Measurements from ENCODE around the gene TAF1C.
"Not testable (repeated sequence)": the region's sequence is repeated elsewhere in the genome, so short reads cannot be mapped to it uniquely, and the experiment has no call there.

The TAF1C gene

GRCh38 chr16:84186685-84187437 lies at the start of gene TAF1C:
Gene TAF1C, minus strand, starts transcription at chr16:84187057. Its CDS starts 2,069 bp downstream, at chr16:84184988.
- in situ Hi-C loops (cut with MboI; ENCODE audit: low sequenced_read_pairs), result loop anchor here (25.0 kb wide), 1 partner anchor 225 kb away; the partner anchor contains the start of genes NECAB2 and OSGIN1

DNA sequence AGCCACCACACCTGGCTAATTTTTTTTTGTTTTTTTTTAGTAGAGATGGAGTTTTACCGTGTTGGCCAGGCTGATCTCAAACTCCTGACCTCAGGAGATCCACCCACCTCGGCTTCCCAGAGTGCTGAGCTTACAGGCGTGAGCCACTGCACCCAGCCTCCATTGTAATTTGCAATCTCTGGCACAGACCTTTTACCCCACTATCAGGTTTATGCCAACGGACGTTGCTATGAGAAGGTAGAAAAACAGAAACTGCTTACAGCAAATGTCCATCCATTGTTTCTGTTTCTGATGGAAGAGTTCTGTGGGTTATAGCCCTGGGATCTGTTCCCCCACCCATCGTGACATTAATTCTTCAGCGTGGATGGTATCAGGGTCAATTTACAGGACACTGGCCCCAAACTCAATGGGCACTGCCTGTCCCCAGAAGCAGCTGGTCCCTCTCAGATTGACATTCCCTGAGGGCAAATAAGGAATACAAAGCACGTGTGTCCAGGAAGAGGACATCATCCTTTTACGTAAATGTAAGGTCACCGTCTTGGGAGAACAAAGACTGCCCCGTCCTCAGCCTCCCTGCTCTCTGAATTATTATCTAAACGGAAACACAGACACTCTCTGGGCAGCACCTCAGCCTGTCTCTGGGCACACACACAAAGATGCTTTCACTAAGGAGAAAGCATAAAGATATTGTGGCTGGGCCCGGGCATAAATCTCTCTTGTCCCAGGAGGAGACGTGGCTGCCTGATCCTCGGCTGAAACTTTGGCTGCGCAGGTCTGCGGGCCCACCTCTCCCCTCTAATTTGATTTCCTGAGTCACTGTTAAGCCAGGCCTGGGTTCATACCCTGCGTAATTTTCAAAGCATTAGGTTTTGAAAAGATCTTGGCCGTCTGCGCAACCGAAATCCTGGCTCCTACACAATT lies 47.7 kb upstream of the TAF1C start:
- in situ Hi-C loops (cut with MboI; ENCODE audit: low sequenced_read_pairs), result no loop called here

DNA sequence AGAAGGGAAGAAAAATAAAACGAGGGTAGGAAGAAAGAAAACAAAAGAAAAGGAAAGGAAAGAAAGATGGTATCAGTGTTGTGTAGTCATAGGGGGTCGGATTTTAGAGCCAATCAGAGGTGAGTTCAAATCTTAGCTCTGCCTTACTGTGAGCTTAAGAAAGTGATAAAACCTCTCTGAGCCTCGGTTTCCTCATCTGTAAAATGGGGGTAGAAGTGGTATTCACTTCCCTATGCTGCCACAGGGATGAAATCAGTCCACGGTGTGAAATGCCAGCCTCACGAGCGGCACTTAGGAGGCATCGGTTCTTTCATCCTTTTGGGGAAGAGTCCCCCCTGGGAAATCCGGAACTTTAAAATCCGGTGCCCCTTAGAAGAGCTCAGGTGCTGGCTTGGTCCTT lies 46.9 kb upstream of the TAF1C start:
- in situ Hi-C loops (cut with MboI; ENCODE audit: low sequenced_read_pairs), result no loop called here

GRCh38 chr16:84232969-84233368 lies 46.1 kb upstream of the TAF1C start:
- in situ Hi-C loops (cut with MboI; ENCODE audit: low sequenced_read_pairs), result no loop called here

GRCh38 chr16:84232060-84232459 lies 45.2 kb upstream of the TAF1C start:
- in situ Hi-C loops (cut with MboI; ENCODE audit: low sequenced_read_pairs), result no loop called here

GRCh38 chr16:84229471-84229870 lies 42.6 kb upstream of the TAF1C start:
- in situ Hi-C loops (cut with MboI; ENCODE audit: low sequenced_read_pairs), result no loop called here

DNA sequence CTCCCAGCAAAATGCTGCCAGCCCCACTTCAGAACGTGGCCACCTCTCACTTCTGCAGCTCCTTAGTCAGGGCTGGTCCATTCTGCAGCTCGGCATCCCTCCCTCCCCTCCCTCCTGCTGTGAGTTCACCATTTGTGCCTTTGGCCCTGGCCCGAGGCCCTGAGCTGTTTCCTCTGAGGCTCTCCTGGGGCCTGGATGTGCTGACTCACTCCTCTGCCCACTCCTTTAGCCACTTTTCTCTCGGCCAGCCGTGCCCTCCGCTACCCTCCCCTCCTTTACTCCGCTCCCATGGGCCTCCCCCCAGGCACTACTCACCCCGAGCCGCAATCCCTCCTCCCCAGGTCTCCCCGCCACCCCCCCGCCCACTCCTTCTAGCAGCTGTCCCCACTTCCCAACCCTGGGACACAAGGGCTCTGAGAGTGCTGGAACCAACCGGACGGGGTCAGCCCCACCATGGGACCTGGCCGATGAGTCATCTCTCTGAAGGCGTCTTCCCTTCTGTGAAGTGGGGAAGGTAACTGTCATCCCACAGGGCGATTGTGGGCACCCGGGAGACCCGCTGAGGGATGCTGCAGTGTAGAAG lies 41.5 kb upstream of the TAF1C start:
- in situ Hi-C loops (cut with MboI; ENCODE audit: low sequenced_read_pairs), result no loop called here

- in situ Hi-C loops (cut with MboI; ENCODE audit: low sequenced_read_pairs), result no loop called here
Observed at GRCh38 chr16:84227548-84227947, 40.7 kb upstream of the TAF1C start.

- in situ Hi-C loops (cut with MboI; ENCODE audit: low sequenced_read_pairs), result no loop called here
Observed at GRCh38 chr16:84226026-84226425, 39.2 kb upstream of the TAF1C start.

DNA sequence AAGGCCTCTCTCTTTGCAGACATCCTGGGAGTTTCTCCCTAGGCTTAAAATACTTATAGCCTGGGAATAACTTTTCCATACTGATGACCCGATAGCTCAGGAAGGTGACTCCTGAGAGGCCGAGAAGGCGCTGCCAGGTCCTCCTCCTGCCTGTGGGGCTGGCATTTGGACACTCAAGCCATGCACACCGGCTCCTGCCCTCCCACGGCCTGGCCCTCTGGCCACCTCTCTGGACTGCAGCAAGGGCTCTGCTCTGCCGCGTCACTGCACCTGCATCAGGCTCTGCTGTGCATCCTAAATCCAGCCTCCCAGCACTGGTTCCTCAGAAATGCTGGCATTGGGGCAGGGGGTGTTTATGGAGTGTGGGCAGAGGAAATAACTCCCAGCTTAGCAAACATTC lies 38.7 kb upstream of the TAF1C start:
- in situ Hi-C loops (cut with MboI; ENCODE audit: low sequenced_read_pairs), result no loop called here

GRCh38 chr16:84225126-84225525 lies 38.3 kb upstream of the TAF1C start:
- in situ Hi-C loops (cut with MboI; ENCODE audit: low sequenced_read_pairs), result no loop called here

GRCh38 chr16:84224554-84224953 lies 37.7 kb upstream of the TAF1C start:
- in situ Hi-C loops (cut with MboI; ENCODE audit: low sequenced_read_pairs), result no loop called here

DNA sequence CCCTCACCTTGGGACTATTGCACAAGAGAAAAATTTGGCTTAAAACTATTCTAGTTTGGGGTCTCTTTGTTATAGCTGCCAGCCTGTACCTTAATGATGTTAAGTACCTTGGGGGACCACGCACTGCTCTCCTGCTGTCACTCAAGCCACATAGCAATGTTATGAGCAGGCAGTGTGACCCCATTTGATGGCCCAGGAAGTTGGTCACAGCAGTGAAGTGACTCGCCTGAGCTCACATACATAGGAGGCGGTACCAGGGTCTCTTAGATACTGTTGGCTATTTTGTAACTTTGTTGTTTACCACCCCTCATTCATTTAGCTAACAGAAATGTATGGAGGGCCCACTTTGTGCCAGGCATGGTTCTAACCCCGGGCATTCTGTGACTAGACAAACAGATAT lies 36.6 kb upstream of the TAF1C start:
- in situ Hi-C loops (cut with MboI; ENCODE audit: low sequenced_read_pairs), result no loop called here

GRCh38 chr16:84220851-84221250 lies 34.0 kb upstream of the TAF1C start:
- in situ Hi-C loops (cut with MboI; ENCODE audit: low sequenced_read_pairs), result no loop called here

DNA sequence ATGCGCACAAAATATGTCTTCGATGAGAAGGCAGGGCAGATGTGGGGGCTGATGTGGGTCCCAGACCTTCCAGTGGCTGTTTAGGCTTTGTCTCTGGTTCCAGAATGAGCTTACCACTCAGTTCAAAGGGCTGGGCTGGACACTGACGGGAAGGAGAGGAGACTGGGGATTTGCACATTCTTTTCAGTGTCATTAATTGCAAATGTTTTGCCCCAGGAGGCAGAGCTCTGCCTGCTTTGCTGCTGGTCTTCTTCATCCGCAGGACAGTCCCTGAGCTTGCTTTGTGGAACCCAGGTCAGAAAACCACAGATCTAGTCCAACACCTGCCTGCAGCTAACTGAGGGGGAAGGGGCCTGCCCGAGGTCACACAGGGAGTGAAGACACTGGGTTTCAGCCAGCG lies 32.1 kb upstream of the TAF1C start:
- in situ Hi-C loops (cut with MboI; ENCODE audit: low sequenced_read_pairs), result no loop called here

GRCh38 chr16:84218176-84218823 lies 31.4 kb upstream of the TAF1C start:
- in situ Hi-C loops (cut with MboI; ENCODE audit: low sequenced_read_pairs), result no loop called here

DNA sequence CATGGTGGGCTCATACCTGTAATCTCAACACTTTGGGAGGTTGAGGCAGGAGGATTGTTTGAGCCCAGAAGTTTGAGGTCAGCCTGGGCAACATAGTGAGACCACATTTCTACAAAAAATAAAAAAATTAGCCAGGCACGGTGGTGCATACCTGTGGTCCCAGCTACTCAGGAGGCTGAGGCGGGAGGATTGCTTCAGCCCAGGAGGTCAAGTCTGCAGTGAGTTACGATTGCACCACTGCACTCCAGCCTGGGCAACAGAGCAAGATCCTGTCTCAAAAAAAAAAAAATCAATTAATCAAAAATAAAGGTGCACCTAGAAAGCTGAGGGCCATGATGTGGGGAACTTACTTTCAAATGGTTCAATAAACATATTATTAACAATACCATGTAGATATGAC lies 29.3 kb upstream of the TAF1C start:
- in situ Hi-C loops (cut with MboI; ENCODE audit: low sequenced_read_pairs), result not testable (repeated sequence)

DNA sequence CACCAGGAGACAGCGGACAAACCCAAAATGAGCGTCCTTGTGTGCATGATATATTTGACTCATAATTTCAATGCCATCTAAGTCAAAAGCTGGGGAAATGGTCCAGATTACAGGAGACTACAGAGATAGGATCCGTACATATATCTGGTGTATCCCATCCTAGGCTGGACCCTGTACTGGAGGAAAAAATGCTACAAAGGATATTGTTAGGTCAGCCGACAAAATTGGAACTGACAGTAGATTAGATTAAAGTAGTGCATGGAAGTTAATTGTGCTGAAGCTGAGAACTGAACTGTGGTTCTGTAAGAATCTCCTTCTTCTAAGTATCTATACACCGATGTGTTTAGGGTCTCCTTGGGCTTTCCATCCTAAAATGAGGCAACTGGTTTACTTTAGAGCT lies 28.7 kb upstream of the TAF1C start:
- in situ Hi-C loops (cut with MboI; ENCODE audit: low sequenced_read_pairs), result no loop called here

DNA sequence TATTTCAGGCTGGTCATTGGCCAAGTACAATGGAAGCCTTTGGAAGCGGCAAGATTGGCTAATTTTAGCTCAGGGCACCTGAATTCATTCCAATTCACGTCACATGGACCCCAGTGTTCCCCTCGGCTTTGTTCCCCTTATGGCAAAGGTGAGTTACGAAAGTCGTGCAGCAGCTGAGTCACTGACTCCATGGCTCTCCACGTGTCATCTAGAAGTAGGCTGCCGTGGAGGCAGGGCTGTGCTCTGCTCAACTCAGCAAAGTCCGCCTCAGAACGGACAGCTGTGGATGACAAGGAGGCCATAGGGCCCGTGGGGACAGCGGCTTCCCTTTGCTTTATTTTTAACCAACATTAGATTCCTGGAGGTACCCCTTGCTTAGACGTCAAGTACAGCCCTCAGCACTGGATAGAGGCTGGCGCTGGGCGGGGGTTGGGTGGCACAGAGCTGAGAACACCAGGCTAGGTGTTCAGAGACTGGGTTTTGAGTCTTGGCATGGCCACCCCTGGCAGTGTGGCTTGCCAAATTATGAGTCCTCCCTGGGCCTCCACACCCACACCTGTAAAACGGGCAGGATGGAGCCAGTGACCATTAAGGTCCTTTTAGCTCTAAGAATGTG lies 27.7 kb upstream of the TAF1C start:
- in situ Hi-C loops (cut with MboI; ENCODE audit: low sequenced_read_pairs), result no loop called here

GRCh38 chr16:84212631-84213030 lies 25.8 kb upstream of the TAF1C start:
- in situ Hi-C loops (cut with MboI; ENCODE audit: low sequenced_read_pairs), result no loop called here

- in situ Hi-C loops (cut with MboI; ENCODE audit: low sequenced_read_pairs), result no loop called here
Observed at GRCh38 chr16:84212154-84212553, 25.3 kb upstream of the TAF1C start.

Measured in HL-60/S4 (cell line).